ENCODE results near the gene MED17.

MED17 gene

GRCh38 chr11:93784145-93784934 lies at the start of gene MED17:
Gene MED17 (plus strand): TSS chr11:93784282. CDS start chr11:93784514, 232 bp downstream.
- Histone ChIP-seq H3K36me3 (ENCODE audit: control insufficient read depth, insufficient read depth, low read length) (no peaks in the 10 kb centered on the region), H3K4me3 (replicated peaks; ENCODE audit: low read depth, low read length) (peak within 1 kb of the TSS; percentile 95), H3K27me3 (replicated peaks; ENCODE audit: control insufficient read depth, insufficient read depth, low read length) (no peaks in the 10 kb centered on the region)
- DNase-seq (ENCODE audit: extremely low read depth, insufficient read length): peak; percentile 85
- peak; percentile 36 for TF ChIP-seq CTCF (IDR thresholded peaks at IDR 0.05; ENCODE audit: insufficient read depth, low read length, poor library complexity, severe bottlenecking)

GRCh38 chr11:93734427-93735222 lies 49.5 kb upstream of the MED17 start:
- Histone ChIP-seq H3K27me3 (replicated peaks; ENCODE audit: control insufficient read depth, insufficient read depth, low read length) (no peaks in the 10 kb centered on the region), H3K4me3 (replicated peaks; ENCODE audit: low read depth, low read length) (no peak overlapping the region), H3K36me3 (ENCODE audit: control insufficient read depth, insufficient read depth, low read length) (peaks cover 13% of the 10 kb centered on the region)
- no peak for DNase-seq (ENCODE audit: extremely low read depth, insufficient read length)
- TF ChIP-seq CTCF (IDR thresholded peaks at IDR 0.05; ENCODE audit: insufficient read depth, low read length, poor library complexity, severe bottlenecking): no peak

- peaks cover 13% of the 10 kb centered on the region for H3K36me3 ChIP-seq (ENCODE audit: control insufficient read depth, insufficient read depth, low read length)
- no peak overlapping the region for H3K4me3 ChIP-seq (replicated peaks; ENCODE audit: low read depth, low read length)
- no peaks in the 10 kb centered on the region for H3K27me3 ChIP-seq (replicated peaks; ENCODE audit: control insufficient read depth, insufficient read depth, low read length)
- no peak for TF ChIP-seq CTCF (IDR thresholded peaks at IDR 0.05; ENCODE audit: insufficient read depth, low read length, poor library complexity, severe bottlenecking)
- DNase-seq (ENCODE audit: extremely low read depth, insufficient read length): no peak
These were observed 48.5 kb upstream of the MED17 start for GRCh38 chr11:93735627-93736026.

GRCh38 chr11:93736129-93736528 lies 48.0 kb upstream of the MED17 start:
- H3K36me3 ChIP-seq (ENCODE audit: control insufficient read depth, insufficient read depth, low read length): peaks cover 13% of the 10 kb centered on the region
- no peaks in the 10 kb centered on the region for H3K27me3 ChIP-seq (replicated peaks; ENCODE audit: control insufficient read depth, insufficient read depth, low read length)
- TF ChIP-seq CTCF (IDR thresholded peaks at IDR 0.05; ENCODE audit: insufficient read depth, low read length, poor library complexity, severe bottlenecking): no peak
- no peak overlapping the region; the same call in 1 of the 2 replicates for H3K4me3 ChIP-seq (replicated peaks; ENCODE audit: low read depth, low read length)
- DNase-seq (ENCODE audit: extremely low read depth, insufficient read length): no peak

- no peak for TF ChIP-seq CTCF (IDR thresholded peaks at IDR 0.05; ENCODE audit: insufficient read depth, low read length, poor library complexity, severe bottlenecking)
- Histone ChIP-seq H3K4me3 (replicated peaks; ENCODE audit: low read depth, low read length) (peak overlapping the region; percentile 99), H3K36me3 (ENCODE audit: control insufficient read depth, insufficient read depth, low read length) (peaks cover 10% of the 10 kb centered on the region), H3K27me3 (replicated peaks; ENCODE audit: control insufficient read depth, insufficient read depth, low read length) (no peaks in the 10 kb centered on the region)
- no peak for DNase-seq (ENCODE audit: extremely low read depth, insufficient read length)
These were observed 46.0 kb upstream of the MED17 start for GRCh38 chr11:93737904-93738612.

All from GM06990 (cell line).